Cardiac fibroblast (primary cell): ENCODE results near the gene EMC10.
"Not testable (repeated sequence)": the region's sequence is repeated elsewhere in the genome, so short reads cannot be mapped to it uniquely, and the experiment has no call there.

Experiments
- DNase-seq, 2 donors: peaks; one replicate each; pipeline versions ENCODE4 v3.0.0 to v3.0.0-alpha.2; 2010; ENCODE audit warnings: low read depth in 2 of 2
- H3K4me3 ChIP-seq, 2 donors: replicated peaks in 1 of 2; 1 replicate in 1 of 2; 2 replicates in 1 of 2; pipeline ENCODE4 v1.5.1; 2011; ENCODE audit warnings: low read depth in 2 of 2, low read length in 2 of 2, mild to moderate bottlenecking in 2 of 2, moderate library complexity in 1 of 2
- TF ChIP-seq, protein P1 (sequence below): IDR thresholded peaks from one replicate; pipeline ENCODE4 v1.5.1; 2011; ENCODE audit warnings: low read depth, mild to moderate bottlenecking, low read length, inconsistent platforms

EMC10 gene

DNA sequence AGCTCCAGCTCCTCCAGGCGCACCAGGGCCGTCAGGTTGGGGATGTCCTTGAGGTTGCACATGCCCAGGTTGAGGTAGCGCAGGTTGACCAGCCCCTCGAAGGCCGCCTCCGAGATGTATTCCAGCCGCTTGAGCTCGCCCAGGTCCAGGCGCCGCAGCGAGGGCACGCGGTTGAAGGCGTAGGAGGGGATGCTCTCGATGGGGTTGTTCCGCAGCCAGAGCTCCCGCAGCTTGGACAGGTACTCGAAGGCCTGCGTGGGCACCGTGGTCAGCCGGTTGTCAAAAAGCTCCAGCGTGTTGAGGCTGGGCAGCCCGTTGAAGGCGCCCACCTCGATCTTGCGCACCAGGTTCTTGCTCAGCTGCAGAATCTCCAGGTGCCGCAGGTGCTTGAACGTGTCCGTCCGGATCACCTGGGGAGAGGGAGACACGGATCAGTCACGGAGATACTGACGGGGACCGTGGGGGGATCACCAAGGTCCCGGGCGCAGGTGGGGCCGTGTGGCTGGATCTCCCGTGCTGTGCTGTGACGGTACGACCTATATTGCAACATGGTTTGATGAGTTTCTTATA, 42.8 kb downstream of the EMC10 start:
- no peak overlapping the region for H3K4me3 ChIP-seq
- DNase-seq = no peak
- TF ChIP-seq, protein P1, sequence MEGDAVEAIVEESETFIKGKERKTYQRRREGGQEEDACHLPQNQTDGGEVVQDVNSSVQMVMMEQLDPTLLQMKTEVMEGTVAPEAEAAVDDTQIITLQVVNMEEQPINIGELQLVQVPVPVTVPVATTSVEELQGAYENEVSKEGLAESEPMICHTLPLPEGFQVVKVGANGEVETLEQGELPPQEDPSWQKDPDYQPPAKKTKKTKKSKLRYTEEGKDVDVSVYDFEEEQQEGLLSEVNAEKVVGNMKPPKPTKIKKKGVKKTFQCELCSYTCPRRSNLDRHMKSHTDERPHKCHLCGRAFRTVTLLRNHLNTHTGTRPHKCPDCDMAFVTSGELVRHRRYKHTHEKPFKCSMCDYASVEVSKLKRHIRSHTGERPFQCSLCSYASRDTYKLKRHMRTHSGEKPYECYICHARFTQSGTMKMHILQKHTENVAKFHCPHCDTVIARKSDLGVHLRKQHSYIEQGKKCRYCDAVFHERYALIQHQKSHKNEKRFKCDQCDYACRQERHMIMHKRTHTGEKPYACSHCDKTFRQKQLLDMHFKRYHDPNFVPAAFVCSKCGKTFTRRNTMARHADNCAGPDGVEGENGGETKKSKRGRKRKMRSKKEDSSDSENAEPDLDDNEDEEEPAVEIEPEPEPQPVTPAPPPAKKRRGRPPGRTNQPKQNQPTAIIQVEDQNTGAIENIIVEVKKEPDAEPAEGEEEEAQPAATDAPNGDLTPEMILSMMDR = no peak

DNA sequence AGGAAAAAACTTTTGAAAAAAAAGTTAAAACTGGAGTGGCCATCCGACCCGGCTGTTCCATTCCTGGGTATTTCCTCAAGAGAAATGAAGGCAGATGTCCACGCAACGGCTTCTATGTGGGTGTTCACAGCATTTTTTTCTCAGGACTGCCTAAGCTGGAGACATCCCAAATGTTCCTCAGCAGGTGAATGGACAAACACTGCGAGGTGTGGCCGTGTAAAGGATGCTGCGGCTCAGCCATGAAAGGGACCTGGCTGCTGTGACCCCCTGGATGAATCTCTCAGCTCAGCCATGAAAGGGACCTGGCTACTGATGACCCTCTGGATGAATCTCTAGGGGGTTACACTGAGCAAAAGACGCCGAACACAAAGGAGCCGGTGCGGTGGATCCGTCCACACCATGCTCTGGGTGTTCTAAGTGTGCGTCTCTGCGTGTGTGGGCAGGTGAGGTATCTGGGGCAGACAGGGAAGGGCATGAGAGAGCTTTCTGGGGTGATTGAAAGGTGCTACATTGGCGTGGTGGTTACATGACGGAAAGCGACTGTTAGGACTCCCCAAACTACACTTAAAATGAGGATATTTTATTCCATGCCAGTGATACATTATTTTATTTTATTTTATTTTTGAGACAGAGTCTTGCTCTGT, 44.6 kb downstream of the EMC10 start:
- H3K4me3 ChIP-seq = no peak overlapping the region
- TF ChIP-seq, protein P1 = no peak
- no peak for DNase-seq

DNA sequence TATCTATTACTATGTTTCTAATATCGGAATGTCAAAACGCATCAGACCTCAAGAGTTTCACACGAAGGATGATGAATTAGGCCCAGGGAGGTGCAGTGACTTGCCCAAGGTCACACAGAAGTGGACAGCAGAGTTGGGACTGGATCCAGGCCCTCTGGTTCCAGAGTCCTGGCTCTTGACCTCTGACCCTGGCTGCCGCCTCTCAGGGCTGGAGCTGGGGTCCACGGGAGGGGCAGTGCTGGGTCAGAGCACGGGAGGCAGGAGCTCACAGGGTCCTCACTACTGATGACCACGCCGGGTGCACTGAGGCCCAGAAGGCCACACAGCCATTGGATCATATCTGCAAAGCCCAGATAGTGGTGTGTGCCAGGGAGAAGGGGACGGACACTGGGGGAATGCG, 46.6 kb downstream of the EMC10 start:
- TF ChIP-seq, protein P1 = no peak
- DNase-seq = no peak
- H3K4me3 ChIP-seq = no peak overlapping the region

DNA sequence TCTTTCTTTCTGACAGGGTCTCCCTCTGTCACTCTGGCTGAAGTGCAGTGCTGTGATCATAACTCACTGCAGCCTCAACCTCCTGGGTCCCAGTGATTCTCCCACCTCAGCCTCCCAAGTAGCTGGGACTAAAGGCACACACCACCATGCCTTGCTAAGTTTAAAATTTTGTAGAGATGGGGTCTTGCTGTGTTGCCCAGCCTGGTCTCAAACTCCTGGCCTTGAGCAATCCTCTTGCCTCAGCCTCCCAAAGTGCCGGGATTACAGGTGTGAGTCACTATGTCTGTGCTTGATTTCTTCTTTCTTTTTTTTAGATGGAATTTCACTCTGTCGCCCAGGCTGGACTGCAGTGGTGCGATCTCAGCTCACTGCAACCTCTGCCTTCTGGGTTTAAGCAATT, 51.7 kb downstream of the EMC10 start:
- H3K4me3 ChIP-seq, DNase-seq: not testable (repeated sequence)

DNA sequence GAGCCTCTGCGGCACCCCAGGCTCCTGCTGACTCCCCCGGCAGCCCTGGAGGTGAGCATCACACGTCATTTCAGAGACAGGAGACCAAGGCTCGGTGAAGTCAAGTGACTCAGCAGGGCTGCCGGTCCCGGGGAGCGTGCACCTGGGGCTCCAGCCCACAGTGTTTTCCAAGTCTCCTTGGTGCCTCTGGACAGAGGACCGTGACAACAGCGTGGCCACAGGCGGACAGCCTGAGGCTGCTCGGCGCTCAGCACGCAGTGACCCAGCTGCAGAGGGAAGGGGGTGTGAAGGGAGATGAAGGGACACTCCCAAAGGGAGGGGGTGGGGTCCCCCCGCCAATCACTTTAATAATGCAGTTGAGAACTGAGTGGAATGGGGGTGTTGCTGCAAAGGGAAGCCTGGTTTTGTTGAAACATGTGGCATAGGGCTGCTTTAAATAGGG, 54.9 kb downstream of the EMC10 start:
- H3K4me3 ChIP-seq = no peak overlapping the region
- no peak for DNase-seq
- TF ChIP-seq, protein P1 = no peak

DNA sequence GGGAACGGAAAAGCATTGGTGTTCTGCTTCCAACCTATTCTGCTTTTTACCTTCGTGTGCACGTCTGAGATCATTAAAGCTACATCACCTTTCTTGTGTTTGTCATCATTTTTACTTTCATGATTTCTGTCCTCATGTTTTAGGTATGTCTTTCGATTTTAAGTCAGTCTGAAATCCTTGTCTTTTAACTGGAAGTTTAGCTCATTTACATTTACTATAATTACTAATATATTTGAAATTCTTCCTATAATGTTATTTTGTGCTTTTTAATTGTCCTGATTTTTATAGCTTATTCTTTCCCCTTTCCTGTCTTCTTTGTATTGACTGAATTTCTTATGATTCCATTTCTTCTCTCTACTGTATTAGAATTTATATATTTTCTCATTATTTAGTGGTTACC, 56.6 kb downstream of the EMC10 start:
- no peak for DNase-seq
- no peak overlapping the region for H3K4me3 ChIP-seq
- TF ChIP-seq, protein P1 = no peak

DNA sequence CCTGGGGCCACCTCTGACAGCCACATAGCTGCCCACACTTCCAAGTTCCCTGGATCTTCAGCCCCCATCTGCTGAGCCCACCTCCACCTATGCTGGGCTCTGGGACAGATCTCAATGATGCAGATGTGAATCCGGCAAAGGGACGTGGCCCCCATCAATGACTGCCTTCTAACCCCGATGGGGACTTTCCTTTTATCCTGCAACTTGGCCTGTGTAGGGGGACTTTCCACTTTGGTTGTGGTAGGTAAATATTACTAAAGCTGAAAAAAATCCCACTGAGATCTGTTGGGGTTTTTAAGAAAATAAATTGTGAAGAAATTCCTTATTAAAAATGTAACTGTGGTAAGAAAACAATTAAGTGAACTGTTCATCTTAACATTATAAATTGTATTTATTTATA, 58.2 kb downstream of the EMC10 start:
- TF ChIP-seq, protein P1 = no peak
- H3K4me3 ChIP-seq = no peak overlapping the region
- no peak for DNase-seq
